ENCODE results near the gene ZC3H6.

The ZC3H6 gene

GRCh38 chr2:112254466-112255240 is 20.7 kb upstream of the ZC3H6 start, which contains the start of gene ZC3H8 (continued):
- TF ChIP-seq PRDM2 (tag by site-specific recombination; IDR thresholded peaks at IDR 0.05; ENCODE audit: borderline replicate concordance) (no peak), YY1 (tag by site-specific recombination; IDR thresholded peaks at IDR 0.05) (no peak), ZNF350 (tag by site-specific recombination; IDR thresholded peaks at IDR 0.05) (no peak), ZNF148 (tag by site-specific recombination; IDR thresholded peaks at IDR 0.05; ENCODE audit: borderline replicate concordance) (no peak), KLF7 (tag by site-specific recombination; IDR thresholded peaks at IDR 0.05; ENCODE audit: borderline replicate concordance) (no peak), ZBTB48 (tag by site-specific recombination; IDR thresholded peaks at IDR 0.05) (no peak), ZNF155 (tag by site-specific recombination; IDR thresholded peaks at IDR 0.05) (no peak), ZNF792 (tag by site-specific recombination; IDR thresholded peaks at IDR 0.05) (no peak), ATF2 (tag by site-specific recombination; IDR thresholded peaks at IDR 0.05; ENCODE audit: low read depth) (no peak), ZNF10 (tag by site-specific recombination; IDR thresholded peaks at IDR 0.05) (no peak), ZNF704 (tag by site-specific recombination; IDR thresholded peaks at IDR 0.05) (no peak), AEBP2 (tag by site-specific recombination; IDR thresholded peaks at IDR 0.05; ENCODE audit: borderline replicate concordance) (no peak), ZNF175 (tag by site-specific recombination; IDR thresholded peaks at IDR 0.05) (no peak), ZNF48 (tag by site-specific recombination; IDR thresholded peaks at IDR 0.05) (no peak), ZNF239 (tag by site-specific recombination; IDR thresholded peaks at IDR 0.05) (no peak), ZBTB20 (tag by site-specific recombination; IDR thresholded peaks at IDR 0.05) (peak; percentile 76), SP7 (tag by site-specific recombination; IDR thresholded peaks at IDR 0.05) (no peak), KLF17 (tag by site-specific recombination; IDR thresholded peaks at IDR 0.05) (no peak), ZNF830 (tag by site-specific recombination; IDR thresholded peaks at IDR 0.05; ENCODE audit: low read depth) (no peak), ZNF785 (tag by site-specific recombination; IDR thresholded peaks at IDR 0.05) (no peak), ZNF776 (tag by site-specific recombination; IDR thresholded peaks at IDR 0.05; ENCODE audit: borderline replicate concordance) (no peak), ZNF311 (tag by site-specific recombination; IDR thresholded peaks at IDR 0.05; ENCODE audit: borderline replicate concordance) (no peak), ZNF473 (tag by site-specific recombination; IDR thresholded peaks at IDR 0.05) (no peak), ZNF777 (tag by site-specific recombination; IDR thresholded peaks at IDR 0.05; ENCODE audit: borderline replicate concordance) (peak; percentile 75; the same call in 1 of the 2 replicates), ZNF394 (tag by site-specific recombination; IDR thresholded peaks at IDR 0.05; ENCODE audit: borderline replicate concordance) (no peak; the same call in 1 of the 2 replicates), ZFP41 (tag by site-specific recombination; IDR thresholded peaks at IDR 0.05; ENCODE audit: borderline replicate concordance) (no peak)

Data from HEK293 (cell line).